ENCODE results near the gene AP5S1. TPM values are rescaled to one million over a fixed set of nuclear protein-coding genes. Genes with fewer than 3 reads are reported as not detected.
A peak's percentile ranks its signal among the peaks of the same experiment; 100 is the strongest.

AP5S1 gene
- total and polyA plus RNA-seq, 7 donors = 11.0 to 25.2 (median 12.2) TPM

GRCh38 chr20:3796477-3797225 lies 23.7 kb upstream of the AP5S1 start:
- peaks cover 6% of the 10 kb centered on the region for H3K4me1 ChIP-seq
- no peak for DNase-seq
- ATAC-seq = peak in 2 of 4 donors; percentile 1 to 9
- H3K27me3 ChIP-seq (ENCODE audit: insufficient read depth in 3 of 3, low read length in 2 of 3) = no peaks in the 10 kb centered on the region
- 12 to 16% (median 14%) methylated on average over 23 to 33 of the region's 33 CpGs for WGBS, 3 donors
- TF ChIP-seq CTCF (IDR thresholded peaks at IDR 0.05) = no peak
- H3K4me3 ChIP-seq = peak overlapping the region; percentile 86
- intact Hi-C loops (cut with DNase I) = no loop called here
- H3K36me3 ChIP-seq (ENCODE audit: insufficient read depth in 1 of 2, low read depth in 1 of 2) = peaks cover 0 to 11% of the 10 kb centered on the region in 2 donors
- H3K27ac ChIP-seq = peak overlapping the region; percentile 96
- H3K9me3 ChIP-seq = no peaks in the 10 kb centered on the region

- DNase-seq = peak in 1 of 2 donors; percentile 35
These were observed 23.2 kb upstream of the AP5S1 start for GRCh38 chr20:3797226-3797545.

GRCh38 chr20:3797592-3798372 lies 22.6 kb upstream of the AP5S1 start:
- peaks cover 0 to 22% of the 10 kb centered on the region in 2 donors for H3K36me3 ChIP-seq (ENCODE audit: insufficient read depth in 1 of 2, low read depth in 1 of 2)
- intact Hi-C loops (cut with DNase I) = no loop called here
- no peaks in the 10 kb centered on the region for H3K27me3 ChIP-seq (ENCODE audit: insufficient read depth in 3 of 3, low read length in 2 of 3)
- TF ChIP-seq CTCF (IDR thresholded peaks at IDR 0.05) = no peak
- peaks cover 6% of the 10 kb centered on the region for H3K4me1 ChIP-seq
- H3K9me3 ChIP-seq = no peaks in the 10 kb centered on the region
- DNase-seq (peak in 1 of 2 donors; percentile 41), ATAC-seq (no peak)
- WGBS, 3 donors = 62 to 76% (median 71%) methylated on average over 19 of the region's 19 CpGs
- H3K27ac ChIP-seq = no peak overlapping the region
- peak overlapping the region; percentile 86 for H3K4me3 ChIP-seq

More at GRCh38 chr20:3797226-3797545, 23.2 kb upstream of the AP5S1 start:
- H3K27me3 ChIP-seq (ENCODE audit: insufficient read depth in 3 of 3, low read length in 2 of 3) = no peaks in the 10 kb centered on the region
- no peak for ATAC-seq
- 55 to 83% (median 69%) methylated on average over 5 of the region's 5 CpGs for WGBS, 3 donors
- TF ChIP-seq CTCF (IDR thresholded peaks at IDR 0.05) = no peak
- peak overlapping the region; percentile 86 for H3K4me3 ChIP-seq
- H3K36me3 ChIP-seq (ENCODE audit: insufficient read depth in 1 of 2, low read depth in 1 of 2) = peaks cover 0 to 16% of the 10 kb centered on the region in 2 donors
- H3K27ac ChIP-seq = no peak overlapping the region
- intact Hi-C loops (cut with DNase I) = no loop called here
- H3K9me3 ChIP-seq = no peaks in the 10 kb centered on the region
- peaks cover 6% of the 10 kb centered on the region for H3K4me1 ChIP-seq

- DNase-seq (peak in 1 of 2 donors; percentile 39), ATAC-seq (no peak)
- peaks cover 0 to 28% of the 10 kb centered on the region in 2 donors for H3K36me3 ChIP-seq (ENCODE audit: insufficient read depth in 1 of 2, low read depth in 1 of 2)
- no peaks in the 10 kb centered on the region for H3K27me3 ChIP-seq (ENCODE audit: insufficient read depth in 3 of 3, low read length in 2 of 3)
- H3K27ac ChIP-seq = no peak overlapping the region
- no peaks in the 10 kb centered on the region for H3K9me3 ChIP-seq
- no peak for TF ChIP-seq CTCF (IDR thresholded peaks at IDR 0.05)
- 63 to 71% (median 64%) methylated on average over 5 of the region's 5 CpGs for WGBS, 3 donors
- intact Hi-C loops (cut with DNase I) = no loop called here
- H3K4me1 ChIP-seq = peaks cover 6% of the 10 kb centered on the region
- H3K4me3 ChIP-seq = no peak overlapping the region
These were observed 22.0 kb upstream of the AP5S1 start for GRCh38 chr20:3798373-3798768.

All from psoas muscle (tissue), 8 donors.